Activated CD4-positive, CD25-positive, alpha-beta regulatory T cell treated with anti-CD3 and anti-CD28 coated beads, Interleukin-2, amount 50 U/mL, for 72 hours (primary cell): ENCODE results near the gene DGKE.

ENCODE experiments used
- DNase-seq: peaks from one replicate; pipeline ENCODE4 v3.0.0; 2021

The DGKE gene

GRCh38 chr17:56893503-56893902, 59.6 kb downstream of the DGKE start:
- DNase-seq, result no peak

GRCh38 chr17:56894859-56895455, 61.0 kb downstream of the DGKE start:
- no peak for DNase-seq

GRCh38 chr17:56896217-56896967, 62.4 kb downstream of the DGKE start:
- DNase-seq, result no peak

- DNase-seq, result no peak
Measured at GRCh38 chr17:56896968-56897359, 63.0 kb downstream of the DGKE start.

GRCh38 chr17:56897646-56898424, 63.9 kb downstream of the DGKE start:
- DNase-seq, result no peak

GRCh38 chr17:56898874-56899273, 64.9 kb downstream of the DGKE start:
- no peak for DNase-seq

- no peak for DNase-seq
Measured at GRCh38 chr17:56899403-56899802, 65.5 kb downstream of the DGKE start.

GRCh38 chr17:56902348-56902747, 68.4 kb downstream of the DGKE start:
- DNase-seq, result no peak

- no peak for DNase-seq
Measured at GRCh38 chr17:56903560-56903959, 69.6 kb downstream of the DGKE start.

- no peak for DNase-seq
Measured at GRCh38 chr17:56908001-56908542, 74.1 kb downstream of the DGKE start.

- DNase-seq, result no peak
Measured at GRCh38 chr17:56909742-56910508, 76.0 kb downstream of the DGKE start.

- DNase-seq, result no peak
Measured at GRCh38 chr17:56910509-56911235, 76.7 kb downstream of the DGKE start.

- DNase-seq, result no peak
Measured at GRCh38 chr17:56912105-56912999, 78.4 kb downstream of the DGKE start.

- DNase-seq, result no peak
Measured at GRCh38 chr17:56913000-56913311, 79.0 kb downstream of the DGKE start.

- no peak for DNase-seq
Measured at GRCh38 chr17:56913353-56913866, 79.5 kb downstream of the DGKE start.

GRCh38 chr17:56913867-56914580, 80.1 kb downstream of the DGKE start, which contains the start of gene TRIM25:
TSS of gene TRIM25 (minus strand) at chr17:56914049. CDS start at chr17:56913988, 61 bp downstream.
- peak; percentile 77 for DNase-seq

- DNase-seq, result no peak
Measured at GRCh38 chr17:56914581-56915273, 80.8 kb downstream of the DGKE start.

- DNase-seq, result no peak
Measured at GRCh38 chr17:56917559-56918296, 83.8 kb downstream of the DGKE start.

- no peak for DNase-seq
Measured at GRCh38 chr17:56918916-56919315, 85.0 kb downstream of the DGKE start.
